Stomach smooth muscle (tissue), 2 donors: Measurements from ENCODE around the gene TMBIM1.

ENCODE experiments used
- H3K27ac ChIP-seq: one replicate; pipeline ENCODE4 v1.7.0; 2013; ENCODE audit warnings: mild to moderate bottlenecking, low read length, inconsistent platforms
- H3K27me3 ChIP-seq, 2 donors: one replicate each; pipeline ENCODE4 v1.7.0; 2013; ENCODE audit warnings: low read length in 2 of 2; ENCODE audit not compliant: insufficient read depth in 2 of 2, control insufficient read depth in 1 of 2
- H3K36me3 ChIP-seq, 2 donors: one replicate each; pipeline ENCODE4 v1.7.0; 2013; ENCODE audit warnings: low read length in 2 of 2; ENCODE audit not compliant: control insufficient read depth in 2 of 2, insufficient read depth in 2 of 2
- H3K4me1 ChIP-seq: one replicate; pipeline ENCODE4 v1.7.0; 2013; ENCODE audit warnings: low read length; ENCODE audit not compliant: control insufficient read depth, insufficient read depth
- H3K4me3 ChIP-seq, 2 donors: one replicate each; pipeline ENCODE4 v1.7.0; 2013; ENCODE audit warnings: low read length in 2 of 2
- H3K9ac ChIP-seq, 2 donors: one replicate each; pipeline ENCODE4 v1.7.0; 2013; ENCODE audit warnings: low read length in 2 of 2, mild to moderate bottlenecking in 1 of 2
- H3K9me3 ChIP-seq, 2 donors: one replicate each; pipeline ENCODE4 v1.7.0; 2013; ENCODE audit warnings: low read length in 2 of 2; ENCODE audit not compliant: control insufficient read depth in 2 of 2
- donor health status: healthy.
- donor health status: Pancreatic carcinoma.

Gene TMBIM1

DNA sequence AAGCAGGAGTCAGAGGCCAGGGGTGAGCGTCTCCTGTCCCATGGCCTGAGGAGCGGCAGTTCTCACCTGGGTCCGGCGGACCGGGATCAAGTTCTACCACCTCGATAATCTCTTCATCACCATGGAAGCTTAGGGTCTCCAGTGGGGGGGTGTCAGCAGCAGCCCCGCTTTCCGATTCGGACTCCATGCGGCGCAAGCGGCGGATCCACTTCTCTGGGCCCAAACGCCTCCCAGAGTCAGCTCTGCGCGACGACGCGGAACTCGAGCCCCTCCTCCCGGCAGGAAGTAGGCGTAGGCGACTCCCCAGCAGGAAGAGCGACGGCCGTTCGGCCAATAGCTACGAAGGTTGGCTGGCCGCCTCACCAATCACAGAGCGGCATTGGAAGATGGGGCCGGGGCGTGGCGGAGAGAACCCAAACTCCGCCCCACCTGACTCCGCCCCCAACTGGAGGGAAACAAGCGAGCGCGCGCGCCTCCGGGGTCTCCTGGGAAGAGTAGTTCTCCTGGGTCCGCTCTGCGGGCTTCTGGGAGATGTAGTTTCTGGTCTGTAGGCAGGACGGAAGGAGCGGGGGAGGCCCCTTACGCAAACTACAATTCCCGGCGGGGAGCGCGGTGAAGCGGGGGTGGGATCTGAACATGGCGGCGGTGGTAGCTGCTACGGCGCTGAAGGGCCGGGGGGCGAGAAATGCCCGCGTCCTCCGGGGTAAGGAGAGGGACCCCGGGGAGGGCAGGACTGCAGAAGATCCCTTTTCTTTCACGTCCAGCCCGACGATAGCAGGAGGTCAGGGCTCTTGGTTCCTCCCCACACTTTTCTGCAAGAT is 22.2 kb downstream of the TMBIM1 start, which contains the start of the genes AAMP and PNKD:
Gene AAMP, minus strand, starts transcription at position 238 of the 821 bp plus-strand sequence. Its CDS starts 51 bp downstream, at position 187.
Gene PNKD, plus strand, starts transcription at position 620 of the 821 bp plus-strand sequence. Its CDS starts 17 bp downstream, at position 637.
- Histone ChIP-seq H3K27me3 (no peaks in the 10 kb centered on the region), H3K27ac (peak within 1 kb of the TSS; percentile 70), H3K4me3 (peak within 1 kb of the TSS; percentile 86 to 96), H3K36me3 (peaks cover 36 to 39% of the 10 kb centered on the region in 2 donors), H3K9ac (peak within 1 kb of the TSS; percentile 92 to 93), H3K4me1 (peaks cover 46% of the 10 kb centered on the region), H3K9me3 (no peaks in the 10 kb centered on the region)

DNA sequence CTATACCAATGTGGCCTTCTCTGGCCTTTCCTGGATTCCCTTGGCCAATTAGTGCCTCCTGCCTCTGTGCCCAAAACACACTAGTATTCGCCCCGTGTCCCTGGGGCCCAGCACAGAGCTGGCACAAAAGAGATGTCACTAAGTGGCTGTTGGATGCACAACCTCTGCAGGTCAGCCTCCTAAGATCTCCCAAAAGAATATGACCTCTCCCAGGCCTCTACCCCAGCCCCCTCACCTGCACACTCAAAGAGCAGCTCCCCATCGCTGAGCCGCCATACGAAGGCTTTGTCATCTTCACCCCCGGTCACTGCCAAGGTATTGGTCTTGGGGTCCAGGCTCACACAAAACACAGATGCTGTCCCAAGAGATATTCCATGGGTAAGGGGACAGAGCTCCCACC is 25.0 kb downstream of the TMBIM1 start:
- no peak overlapping the region for H3K27ac ChIP-seq
- no peaks in the 10 kb centered on the region for H3K27me3 ChIP-seq
- peaks cover 36% of the 10 kb centered on the region in 2 donors for H3K36me3 ChIP-seq
- H3K9me3 ChIP-seq = no peaks in the 10 kb centered on the region
- H3K9ac ChIP-seq = no peak overlapping the region
- peaks cover 64% of the 10 kb centered on the region for H3K4me1 ChIP-seq
- H3K4me3 ChIP-seq = no peak overlapping the region

- peaks cover 36% of the 10 kb centered on the region in 2 donors for H3K36me3 ChIP-seq
- H3K4me3 ChIP-seq = no peak overlapping the region
- H3K9me3 ChIP-seq = no peaks in the 10 kb centered on the region
- no peak overlapping the region for H3K27ac ChIP-seq
- no peak overlapping the region for H3K9ac ChIP-seq
- H3K4me1 ChIP-seq = peaks cover 64% of the 10 kb centered on the region
- H3K27me3 ChIP-seq = no peaks in the 10 kb centered on the region
Measured at GRCh38 chr2:218266316-218266979, 25.9 kb downstream of the TMBIM1 start.

GRCh38 chr2:218265626-218266025 is 26.7 kb downstream of the TMBIM1 start:
- no peak overlapping the region for H3K4me3 ChIP-seq

DNA sequence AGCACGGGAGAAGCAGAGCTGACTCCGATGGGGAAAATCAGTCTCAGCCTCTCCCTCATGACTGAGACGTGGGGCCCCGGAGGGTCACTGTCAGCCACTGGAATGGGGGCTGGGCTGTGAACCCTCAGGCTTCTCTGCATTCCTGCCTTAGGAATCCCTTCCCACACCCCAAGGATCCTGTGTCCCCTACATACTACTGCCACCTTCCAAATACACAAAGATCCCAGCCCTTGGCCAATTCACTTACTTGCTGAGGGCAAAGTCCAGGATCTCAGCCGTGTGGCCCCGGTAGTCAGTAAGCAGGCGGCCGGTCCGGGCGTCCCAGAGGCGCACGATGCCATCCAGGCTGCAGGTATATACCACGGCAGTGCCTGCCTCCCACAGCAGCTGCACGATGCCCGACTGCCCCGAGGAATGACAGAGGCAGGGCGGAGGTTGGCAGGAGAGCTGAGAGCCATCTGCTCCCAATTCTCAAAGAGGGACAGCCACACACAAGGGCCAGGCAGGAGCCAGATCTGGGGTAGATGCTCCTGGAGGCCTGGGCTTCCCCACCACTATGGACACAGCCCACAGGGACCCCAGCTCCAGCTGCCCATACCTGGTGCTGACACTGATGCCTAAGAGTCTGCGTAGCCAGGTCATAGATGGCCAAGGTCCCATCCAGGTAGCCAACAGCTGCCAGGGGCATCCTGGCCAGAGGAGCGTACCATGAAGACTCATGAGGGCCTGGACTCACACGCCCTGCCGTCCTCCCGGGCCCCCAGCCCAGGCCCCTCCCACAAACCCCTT is 27.3 kb downstream of the TMBIM1 start:
- no peak overlapping the region for H3K4me3 ChIP-seq
- H3K27ac ChIP-seq = no peak overlapping the region
- H3K9ac ChIP-seq = no peak overlapping the region
- no peaks in the 10 kb centered on the region for H3K27me3 ChIP-seq
- H3K4me1 ChIP-seq = peaks cover 71% of the 10 kb centered on the region
- H3K9me3 ChIP-seq = no peaks in the 10 kb centered on the region
- peaks cover 36% of the 10 kb centered on the region in 2 donors for H3K36me3 ChIP-seq

More at GRCh38 chr2:218265626-218266025, 26.7 kb downstream of the TMBIM1 start:
- Histone ChIP-seq H3K9ac (no peak overlapping the region), H3K36me3 (peaks cover 36% of the 10 kb centered on the region in 2 donors), H3K9me3 (no peaks in the 10 kb centered on the region), H3K27ac (no peak overlapping the region), H3K4me1 (peaks cover 65% of the 10 kb centered on the region), H3K27me3 (no peaks in the 10 kb centered on the region)

DNA sequence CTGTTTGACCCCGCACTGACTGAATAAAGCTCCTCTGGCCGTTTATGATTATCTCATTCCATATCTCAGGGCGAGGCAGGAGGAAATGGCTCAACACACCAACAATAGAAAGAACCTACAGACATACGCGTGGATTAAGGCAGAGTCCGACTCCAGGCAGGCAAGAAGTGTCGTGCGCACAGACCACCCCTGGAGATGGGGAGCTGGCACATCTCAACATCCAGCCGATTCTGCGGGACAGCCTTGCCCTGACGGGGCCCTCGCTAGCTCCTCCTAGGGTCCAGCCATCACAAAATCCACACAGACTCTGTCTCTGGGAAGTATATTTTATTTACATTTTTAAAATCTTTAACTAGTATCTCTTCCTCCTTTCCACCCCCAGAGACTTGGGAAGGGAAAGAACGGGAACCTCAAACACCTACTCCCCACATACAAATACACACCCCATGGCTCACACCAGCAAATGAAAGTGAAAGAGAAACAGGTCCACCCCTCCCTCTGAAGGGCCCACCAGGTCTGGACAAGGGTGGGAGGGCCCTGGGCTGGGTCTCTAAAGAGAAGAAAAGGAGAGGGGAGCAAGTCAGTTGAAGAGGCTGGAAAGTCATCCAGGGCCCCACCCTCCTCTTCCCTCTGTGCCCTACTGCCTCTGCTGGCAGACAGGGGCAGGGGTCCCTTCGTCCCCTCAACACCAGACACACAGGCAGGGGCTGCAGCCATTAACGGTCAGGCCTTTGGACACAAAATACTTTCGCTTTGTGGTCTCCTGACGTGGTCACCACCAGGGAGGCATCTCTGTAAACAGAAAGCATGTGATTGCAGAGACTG is 28.3 kb downstream of the TMBIM1 start:
- no peaks in the 10 kb centered on the region for H3K27me3 ChIP-seq
- H3K4me3 ChIP-seq = peak overlapping the region in 1 of 2 donors; percentile 8
- peaks cover 74% of the 10 kb centered on the region for H3K4me1 ChIP-seq
- no peak overlapping the region for H3K9ac ChIP-seq
- no peaks in the 10 kb centered on the region for H3K9me3 ChIP-seq
- H3K36me3 ChIP-seq = peaks cover 36% of the 10 kb centered on the region in 2 donors
- peak overlapping the region; percentile 96 for H3K27ac ChIP-seq

DNA sequence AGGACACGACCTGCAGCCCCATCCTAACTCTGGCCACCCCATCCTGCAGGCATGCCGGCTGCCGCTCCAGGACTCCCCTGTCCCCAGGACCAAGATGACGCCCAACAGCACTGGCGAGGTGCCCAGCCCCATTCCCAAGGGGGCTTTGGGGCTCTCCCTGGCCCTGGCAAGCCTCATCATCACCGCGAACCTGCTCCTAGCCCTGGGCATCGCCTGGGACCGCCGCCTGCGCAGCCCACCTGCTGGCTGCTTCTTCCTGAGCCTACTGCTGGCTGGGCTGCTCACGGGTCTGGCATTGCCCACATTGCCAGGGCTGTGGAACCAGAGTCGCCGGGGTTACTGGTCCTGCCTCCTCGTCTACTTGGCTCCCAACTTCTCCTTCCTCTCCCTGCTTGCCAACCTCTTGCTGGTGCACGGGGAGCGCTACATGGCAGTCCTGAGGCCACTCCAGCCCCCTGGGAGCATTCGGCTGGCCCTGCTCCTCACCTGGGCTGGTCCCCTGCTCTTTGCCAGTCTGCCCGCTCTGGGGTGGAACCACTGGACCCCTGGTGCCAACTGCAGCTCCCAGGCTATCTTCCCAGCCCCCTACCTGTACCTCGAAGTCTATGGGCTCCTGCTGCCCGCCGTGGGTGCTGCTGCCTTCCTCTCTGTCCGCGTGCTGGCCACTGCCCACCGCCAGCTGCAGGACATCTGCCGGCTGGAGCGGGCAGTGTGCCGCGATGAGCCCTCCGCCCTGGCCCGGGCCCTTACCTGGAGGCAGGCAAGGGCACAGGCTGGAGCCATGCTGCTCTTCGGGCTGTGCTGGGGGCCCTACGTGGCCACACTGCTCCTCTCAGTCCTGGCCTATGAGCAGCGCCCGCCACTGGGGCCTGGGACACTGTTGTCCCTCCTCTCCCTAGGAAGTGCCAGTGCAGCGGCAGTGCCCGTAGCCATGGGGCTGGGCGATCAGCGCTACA is 29.4 kb downstream of the TMBIM1 start:
- Histone ChIP-seq H3K27me3 (no peaks in the 10 kb centered on the region), H3K4me1 (peaks cover 76% of the 10 kb centered on the region), H3K36me3 (peaks cover 36% of the 10 kb centered on the region in 2 donors), H3K9ac (no peak overlapping the region), H3K4me3 (peak overlapping the region in 1 of 2 donors; percentile 61), H3K9me3 (no peaks in the 10 kb centered on the region), H3K27ac (peak overlapping the region; percentile 96)

DNA sequence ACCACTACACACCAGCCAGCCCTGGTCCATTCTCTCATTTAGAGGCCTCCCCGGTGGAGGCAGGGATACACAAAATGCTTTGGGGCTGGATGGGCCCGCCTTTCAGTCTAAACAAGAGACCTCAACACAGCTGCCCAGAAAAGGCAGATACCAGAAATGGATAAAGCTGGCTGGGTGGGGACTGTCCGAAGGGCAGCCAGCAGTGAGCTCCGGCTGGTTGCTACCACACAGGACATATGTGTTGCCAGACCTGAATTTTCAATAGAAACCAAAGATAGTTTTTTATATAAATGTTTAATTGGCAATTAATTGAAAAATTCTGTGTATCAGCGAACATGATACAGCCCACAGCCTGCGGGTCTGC is 30.1 kb downstream of the TMBIM1 start:
- H3K4me1 ChIP-seq = peaks cover 71% of the 10 kb centered on the region
- no peaks in the 10 kb centered on the region for H3K27me3 ChIP-seq
- H3K27ac ChIP-seq = peak overlapping the region; percentile 96

More for the DNA sequence above, 30.1 kb downstream of the TMBIM1 start:
- Histone ChIP-seq H3K9me3 (no peaks in the 10 kb centered on the region), H3K9ac (peak overlapping the region in 1 of 2 donors; percentile 58), H3K36me3 (peaks cover 33 to 35% of the 10 kb centered on the region in 2 donors), H3K4me3 (peak overlapping the region in 1 of 2 donors; percentile 61)
